ENCODE measurements around the gene PDCD4.
"Not testable (repeated sequence)": the region's sequence is repeated elsewhere in the genome, so short reads cannot be mapped to it uniquely, and the experiment has no call there.

DNA sequence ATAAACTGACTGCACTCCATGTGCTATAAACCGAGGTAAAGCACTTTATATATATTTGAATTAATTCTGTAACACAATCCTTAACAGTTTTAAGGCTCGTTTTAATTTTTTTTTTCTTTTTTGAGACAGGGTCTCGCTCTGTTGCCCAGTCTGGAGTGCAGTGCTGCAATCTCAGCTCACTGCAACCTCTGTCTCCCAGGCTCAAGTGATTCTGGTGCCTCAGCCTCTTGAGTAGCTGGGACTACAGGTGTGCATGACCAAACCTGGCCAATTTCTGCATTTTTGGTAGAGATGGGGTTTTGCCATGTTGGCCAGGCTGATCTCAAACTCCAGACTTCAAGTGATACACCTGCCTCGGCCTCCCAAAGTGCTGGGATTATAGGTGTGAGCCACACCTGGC is 43.9 kb downstream of the PDCD4 start:
- TF ChIP-seq, protein P1, sequence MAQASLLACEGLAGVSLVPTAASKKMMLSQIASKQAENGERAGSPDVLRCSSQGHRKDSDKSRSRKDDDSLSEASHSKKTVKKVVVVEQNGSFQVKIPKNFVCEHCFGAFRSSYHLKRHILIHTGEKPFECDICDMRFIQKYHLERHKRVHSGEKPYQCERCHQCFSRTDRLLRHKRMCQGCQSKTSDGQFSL (CRISPR knock-in tag; IDR thresholded peaks at IDR 0.05) = not testable (repeated sequence)
- TF ChIP-seq, protein P1 (tag; IDR thresholded peaks at IDR 0.05) = not testable (repeated sequence)
- TF ChIP-seq SMAD3 (CRISPR knock-in tag; conservative IDR thresholded peaks at IDR 0.05); MAFG (tag; conservative IDR thresholded peaks at IDR 0.05); SRF (CRISPR knock-in tag; IDR thresholded peaks at IDR 0.05); KLF6 (CRISPR knock-in tag; IDR thresholded peaks at IDR 0.05; ENCODE audit: borderline replicate concordance); ZFPM2 (CRISPR knock-in tag; IDR thresholded peaks at IDR 0.05); ZNF780A (CRISPR knock-in tag; IDR thresholded peaks at IDR 0.05); SREBF1 (IDR thresholded peaks at IDR 0.05; ENCODE audit: borderline replicate concordance, low read depth, low read length); POLR2A (conservative IDR thresholded peaks at IDR 0.05): not testable (repeated sequence)
- TF ChIP-seq, protein P2, sequence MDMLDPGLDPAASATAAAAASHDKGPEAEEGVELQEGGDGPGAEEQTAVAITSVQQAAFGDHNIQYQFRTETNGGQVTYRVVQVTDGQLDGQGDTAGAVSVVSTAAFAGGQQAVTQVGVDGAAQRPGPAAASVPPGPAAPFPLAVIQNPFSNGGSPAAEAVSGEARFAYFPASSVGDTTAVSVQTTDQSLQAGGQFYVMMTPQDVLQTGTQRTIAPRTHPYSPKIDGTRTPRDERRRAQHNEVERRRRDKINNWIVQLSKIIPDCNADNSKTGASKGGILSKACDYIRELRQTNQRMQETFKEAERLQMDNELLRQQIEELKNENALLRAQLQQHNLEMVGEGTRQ (CRISPR knock-in tag; IDR thresholded peaks at IDR 0.05) = not testable (repeated sequence)
- TF ChIP-seq, protein P3, sequence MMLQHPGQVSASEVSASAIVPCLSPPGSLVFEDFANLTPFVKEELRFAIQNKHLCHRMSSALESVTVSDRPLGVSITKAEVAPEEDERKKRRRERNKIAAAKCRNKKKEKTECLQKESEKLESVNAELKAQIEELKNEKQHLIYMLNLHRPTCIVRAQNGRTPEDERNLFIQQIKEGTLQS (IDR thresholded peaks at IDR 0.05) = not testable (repeated sequence)
- TF ChIP-seq, protein P3 (CRISPR knock-in tag; conservative IDR thresholded peaks at IDR 0.05) = not testable (repeated sequence)
